H1 (cell line): ENCODE results near the gene RDM1. TPM values are rescaled to one million over a fixed set of nuclear protein-coding genes. Genes with fewer than 3 reads are reported as not detected.

ENCODE experiments used
- CBX5 ChIP-seq: fragments of 300-800, 300-1000 bp; sonication (generic); IDR thresholded peaks from 2 replicates; pipeline ENCODE4 v1.7.1; 2016; ENCODE audit warnings: antibody characterized with exemption, low read length, low read depth
- CBX8 ChIP-seq: fragments of 300-800, 300-1000 bp; sonication (generic); IDR thresholded peaks from 2 replicates; pipeline ENCODE4 v1.7.1; 2016; ENCODE audit warnings: low read depth, low read length, borderline replicate concordance
- CHD1 ChIP-seq: IDR thresholded peaks from 2 replicates; pipeline ENCODE4 v1.6.1; 2012; ENCODE audit warnings: low read depth, low read length, improper control_type of control experiment
- EP300 ChIP-seq, 2 experiments: IDR thresholded peaks; 1 replicate in 1 of 2; 2 replicates in 1 of 2; pipeline ENCODE4 v1.6.1; 2011 to 2012; ENCODE audit warnings: low read depth in 2 of 2, low read length in 2 of 2, mild to moderate bottlenecking in 2 of 2, borderline replicate concordance in 1 of 2, inconsistent platforms in 1 of 2, moderate library complexity in 1 of 2
- KDM5A ChIP-seq: fragments of 200-600 bp; IDR thresholded peaks from 2 replicates; pipeline ENCODE4 v1.7.1; 2012; ENCODE audit warnings: mild to moderate bottlenecking, low read length, inconsistent platforms, mixed read lengths
- PHF8 ChIP-seq: fragments of 200-600 bp; sonication (generic); conservative IDR thresholded peaks from 2 replicates; pipeline ENCODE4 v1.7.1; 2012; ENCODE audit warnings: low read depth, mild to moderate bottlenecking, inconsistent platforms, low read length, moderate library complexity
- POLR2AphosphoS5 ChIP-seq: IDR thresholded peaks from 2 replicates; pipeline ENCODE4 v1.6.1; 2011; ENCODE audit warnings: low read depth, low read length
- RAD21 ChIP-seq, 2 experiments: IDR thresholded peaks in 1 of 2; conservative IDR thresholded peaks in 1 of 2; 2 replicates each; pipeline ENCODE4 v1.6.1; 2011; ENCODE audit warnings: low read depth in 2 of 2, low read length in 2 of 2, improper control_type of control experiment in 1 of 2, inconsistent platforms in 1 of 2, mild to moderate bottlenecking in 1 of 2, moderate library complexity in 1 of 2
- RXRA ChIP-seq: IDR thresholded peaks from 2 replicates; pipeline ENCODE4 v1.6.1; 2011; ENCODE audit warnings: low read depth, mild to moderate bottlenecking, low read length, moderate library complexity; ENCODE audit not compliant: insufficient read depth
- polyA plus RNA-seq, 7 experiments: library from polyadenylated mRNA; depleted of rRNA in 3 of 7; stranded (reverse) in 5 of 7; unstranded in 2 of 7; fragments of >200 nt in 5 of 7; fragments of 200-250 nt in 2 of 7; gene quantifications; 1 replicate in 5 of 7; 2 replicates in 1 of 7; 4 replicates in 1 of 7; pipeline versions ENCODE4 v1.2.1 to v1.2.3, GENCODE V29; 2011 to 2013; ENCODE audit warnings: missing spikeins in 2 of 7, mixed read lengths in 2 of 7
- total RNA-seq: library from RNA; stranded (reverse); fragmentation: NEBNext Ultra II Directional; extraction: Animal tissue kit (Norgen Biotek cat#: 25700); gene quantifications from 2 replicates; pipeline ENCODE4 v1.2.1, GENCODE V29; 2021

Gene RDM1
- total and polyA plus RNA-seq, 2 of the 8 experiments (the other 6 are each of a cell fraction or from before 2014, with no cell fraction given) = 7.3 to 9.7 TPM

DNA sequence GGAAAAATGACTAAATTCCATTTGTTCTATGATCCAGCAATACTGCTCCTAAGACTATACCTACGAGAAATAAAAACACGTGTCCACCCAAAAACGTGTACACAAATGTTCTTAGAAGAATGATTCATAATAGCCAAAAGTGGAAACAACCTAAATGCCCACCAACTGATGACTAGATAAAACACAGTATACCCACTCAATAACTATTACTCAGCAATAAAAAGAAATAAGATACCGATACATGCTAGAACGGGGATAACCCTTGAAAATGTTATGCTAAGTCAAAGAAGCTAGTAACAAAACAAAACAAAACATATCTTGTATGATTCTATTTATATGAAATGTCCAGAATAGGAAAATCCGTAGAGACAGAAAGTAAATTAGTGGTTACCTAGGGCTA is 33.1 kb upstream of the RDM1 start (continued):
- TF ChIP-seq POLR2AphosphoS5 (no peak), RXRA (no peak), CBX8 (no peak), KDM5A (no peak), RAD21 (IDR thresholded peaks at IDR 0.05 in 1 of 2, conservative IDR thresholded peaks at IDR 0.05 in 1 of 2; ENCODE audit: low read depth in 2 of 2, low read length in 2 of 2) (no peak), CHD1 (no peak), EP300 (IDR thresholded peaks at IDR 0.05; ENCODE audit: borderline replicate concordance in 1 of 2, low read depth in 2 of 2, low read length in 2 of 2) (no peak), CBX5 (no peak), PHF8 (no peak)
